SK-N-SH (cell line): Measurements from ENCODE around the gene CTAGE6.
"Not testable (repeated sequence)": the region's sequence is repeated elsewhere in the genome, so short reads cannot be mapped to it uniquely, and the experiment has no call there.

Experiments used
- FOXJ3 ChIP-seq: sonication (generic); formaldehyde crosslinking; IDR thresholded peaks from 2 replicates; pipeline ENCODE4 v1.5.1; 2020; ENCODE audit warnings: mild to moderate bottlenecking, missing genetic modification reagents
- MXI1 ChIP-seq: IDR thresholded peaks from 2 replicates; pipeline ENCODE4 v1.6.1; 2012; ENCODE audit warnings: mild to moderate bottlenecking, low read depth, low read length, improper control_type of control experiment
- NRF1 ChIP-seq: IDR thresholded peaks from 2 replicates; pipeline ENCODE4 v1.6.1; 2012; ENCODE audit warnings: low read depth, mild to moderate bottlenecking, low read length
- RFX5 ChIP-seq: IDR thresholded peaks from 2 replicates; pipeline ENCODE4 v1.6.1; 2012; ENCODE audit warnings: mild to moderate bottlenecking, improper control_type of control experiment, low read length
- SIN3A ChIP-seq: IDR thresholded peaks from 2 replicates; pipeline ENCODE4 v1.6.1; 2012; ENCODE audit warnings: low read depth, mild to moderate bottlenecking, low read length, moderate library complexity, borderline replicate concordance
- TF ChIP-seq, protein P1 (sequence below): fragments of 200-600 bp; sonication (generic); IDR thresholded peaks from 2 replicates; pipeline ENCODE4 v1.6.1; 2017; ENCODE audit warnings: antibody characterized with exemption, mild to moderate bottlenecking, moderate library complexity
- TF ChIP-seq, protein P2 (sequence below): IDR thresholded peaks from 2 replicates; pipeline ENCODE4; 2012
- TF ChIP-seq, protein P3 (sequence below): IDR thresholded peaks from 2 replicates; pipeline ENCODE4 v1.6.1; 2012; ENCODE audit warnings: mild to moderate bottlenecking, low read depth, low read length, moderate library complexity

DNA sequence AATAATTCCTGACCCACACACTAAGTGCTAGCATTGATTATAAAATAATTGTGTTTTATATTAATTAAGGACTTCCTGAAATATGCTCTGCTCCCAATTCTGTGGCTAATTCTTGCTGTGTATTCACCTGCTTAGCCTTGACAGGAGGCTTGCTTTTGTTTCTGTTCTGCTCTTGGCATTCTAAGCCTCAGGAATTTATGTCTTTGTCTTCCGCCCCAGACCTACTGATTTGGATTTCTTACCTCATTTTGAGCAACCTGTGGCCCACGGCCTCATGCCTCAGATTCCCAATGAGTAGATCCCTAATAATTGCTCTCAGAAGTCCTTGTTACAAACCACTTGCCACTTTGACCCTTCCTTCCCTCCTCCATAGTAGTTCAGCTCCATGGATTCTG, 40.4 kb upstream of the CTAGE6 start:
- TF ChIP-seq, protein P1, sequence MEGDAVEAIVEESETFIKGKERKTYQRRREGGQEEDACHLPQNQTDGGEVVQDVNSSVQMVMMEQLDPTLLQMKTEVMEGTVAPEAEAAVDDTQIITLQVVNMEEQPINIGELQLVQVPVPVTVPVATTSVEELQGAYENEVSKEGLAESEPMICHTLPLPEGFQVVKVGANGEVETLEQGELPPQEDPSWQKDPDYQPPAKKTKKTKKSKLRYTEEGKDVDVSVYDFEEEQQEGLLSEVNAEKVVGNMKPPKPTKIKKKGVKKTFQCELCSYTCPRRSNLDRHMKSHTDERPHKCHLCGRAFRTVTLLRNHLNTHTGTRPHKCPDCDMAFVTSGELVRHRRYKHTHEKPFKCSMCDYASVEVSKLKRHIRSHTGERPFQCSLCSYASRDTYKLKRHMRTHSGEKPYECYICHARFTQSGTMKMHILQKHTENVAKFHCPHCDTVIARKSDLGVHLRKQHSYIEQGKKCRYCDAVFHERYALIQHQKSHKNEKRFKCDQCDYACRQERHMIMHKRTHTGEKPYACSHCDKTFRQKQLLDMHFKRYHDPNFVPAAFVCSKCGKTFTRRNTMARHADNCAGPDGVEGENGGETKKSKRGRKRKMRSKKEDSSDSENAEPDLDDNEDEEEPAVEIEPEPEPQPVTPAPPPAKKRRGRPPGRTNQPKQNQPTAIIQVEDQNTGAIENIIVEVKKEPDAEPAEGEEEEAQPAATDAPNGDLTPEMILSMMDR = not testable (repeated sequence)
- not testable (repeated sequence) for TF ChIP-seq RFX5; MXI1; SIN3A; FOXJ3 (CRISPR knock-in tag); NRF1
- TF ChIP-seq, protein P2, sequence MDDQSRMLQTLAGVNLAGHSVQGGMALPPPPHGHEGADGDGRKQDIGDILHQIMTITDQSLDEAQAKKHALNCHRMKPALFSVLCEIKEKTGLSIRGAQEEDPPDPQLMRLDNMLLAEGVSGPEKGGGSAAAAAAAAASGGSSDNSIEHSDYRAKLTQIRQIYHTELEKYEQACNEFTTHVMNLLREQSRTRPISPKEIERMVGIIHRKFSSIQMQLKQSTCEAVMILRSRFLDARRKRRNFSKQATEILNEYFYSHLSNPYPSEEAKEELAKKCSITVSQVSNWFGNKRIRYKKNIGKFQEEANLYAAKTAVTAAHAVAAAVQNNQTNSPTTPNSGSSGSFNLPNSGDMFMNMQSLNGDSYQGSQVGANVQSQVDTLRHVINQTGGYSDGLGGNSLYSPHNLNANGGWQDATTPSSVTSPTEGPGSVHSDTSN = not testable (repeated sequence)
- TF ChIP-seq, protein P3, sequence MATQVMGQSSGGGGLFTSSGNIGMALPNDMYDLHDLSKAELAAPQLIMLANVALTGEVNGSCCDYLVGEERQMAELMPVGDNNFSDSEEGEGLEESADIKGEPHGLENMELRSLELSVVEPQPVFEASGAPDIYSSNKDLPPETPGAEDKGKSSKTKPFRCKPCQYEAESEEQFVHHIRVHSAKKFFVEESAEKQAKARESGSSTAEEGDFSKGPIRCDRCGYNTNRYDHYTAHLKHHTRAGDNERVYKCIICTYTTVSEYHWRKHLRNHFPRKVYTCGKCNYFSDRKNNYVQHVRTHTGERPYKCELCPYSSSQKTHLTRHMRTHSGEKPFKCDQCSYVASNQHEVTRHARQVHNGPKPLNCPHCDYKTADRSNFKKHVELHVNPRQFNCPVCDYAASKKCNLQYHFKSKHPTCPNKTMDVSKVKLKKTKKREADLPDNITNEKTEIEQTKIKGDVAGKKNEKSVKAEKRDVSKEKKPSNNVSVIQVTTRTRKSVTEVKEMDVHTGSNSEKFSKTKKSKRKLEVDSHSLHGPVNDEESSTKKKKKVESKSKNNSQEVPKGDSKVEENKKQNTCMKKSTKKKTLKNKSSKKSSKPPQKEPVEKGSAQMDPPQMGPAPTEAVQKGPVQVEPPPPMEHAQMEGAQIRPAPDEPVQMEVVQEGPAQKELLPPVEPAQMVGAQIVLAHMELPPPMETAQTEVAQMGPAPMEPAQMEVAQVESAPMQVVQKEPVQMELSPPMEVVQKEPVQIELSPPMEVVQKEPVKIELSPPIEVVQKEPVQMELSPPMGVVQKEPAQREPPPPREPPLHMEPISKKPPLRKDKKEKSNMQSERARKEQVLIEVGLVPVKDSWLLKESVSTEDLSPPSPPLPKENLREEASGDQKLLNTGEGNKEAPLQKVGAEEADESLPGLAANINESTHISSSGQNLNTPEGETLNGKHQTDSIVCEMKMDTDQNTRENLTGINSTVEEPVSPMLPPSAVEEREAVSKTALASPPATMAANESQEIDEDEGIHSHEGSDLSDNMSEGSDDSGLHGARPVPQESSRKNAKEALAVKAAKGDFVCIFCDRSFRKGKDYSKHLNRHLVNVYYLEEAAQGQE = not testable (repeated sequence)
